Astrocyte (in vitro differentiated cells and primary cell): ENCODE measurements around the gene ZFYVE21. TPM values are rescaled to one million over a fixed set of nuclear protein-coding genes. Genes with fewer than 3 reads are reported as not detected.
A peak's percentile ranks its signal among the peaks of the same experiment; 100 is the strongest.

Experiments used
- DNase-seq: peaks from one replicate; pipeline ENCODE4 v3.0.0-alpha.2; 2010; ENCODE audit warnings: low read depth
- FAIRE-seq: peaks from 2 replicates; lab custom pipeline; 2011; peaks lifted over from hg19 to GRCh38; lab: Jason Lieb, UNC
- H2AFZ ChIP-seq: 2 replicates; pipeline ENCODE4 v1.6.0; 2012; ENCODE audit warnings: low read depth, low read length, inconsistent platforms
- H3K27ac ChIP-seq: 2 replicates; pipeline ENCODE4 v1.5.1; 2011; ENCODE audit warnings: low read depth, low read length, inconsistent platforms
- H3K27me3 ChIP-seq: 2 replicates; pipeline ENCODE4 v1.6.0; 2011; ENCODE audit warnings: low read length, inconsistent platforms; ENCODE audit not compliant: insufficient read depth
- H3K36me3 ChIP-seq: 2 replicates; pipeline ENCODE4 v1.5.1; 2011; ENCODE audit warnings: low read length, inconsistent platforms; ENCODE audit not compliant: insufficient read depth
- H3K4me1 ChIP-seq: 2 replicates; pipeline ENCODE4 v1.5.1; 2011; ENCODE audit warnings: low read length, inconsistent platforms; ENCODE audit not compliant: insufficient read depth
- H3K4me2 ChIP-seq: 2 replicates; pipeline ENCODE4 v1.6.0; 2012; ENCODE audit warnings: low read length, inconsistent platforms
- H3K4me3 ChIP-seq: 2 replicates; pipeline ENCODE4 v1.5.1; 2011; ENCODE audit warnings: low read depth, mild to moderate bottlenecking, low read length, inconsistent platforms; ENCODE audit not compliant: insufficient read depth
- H3K79me2 ChIP-seq: 2 replicates; pipeline ENCODE4 v1.6.0; 2012; ENCODE audit warnings: mild to moderate bottlenecking, low read length, inconsistent platforms; ENCODE audit not compliant: insufficient read depth
- H3K9ac ChIP-seq: 2 replicates; pipeline ENCODE4 v1.6.0; 2012; ENCODE audit warnings: mild to moderate bottlenecking, low read length, inconsistent platforms
- H3K9me3 ChIP-seq: 2 replicates; pipeline ENCODE4 v1.5.1; 2012; ENCODE audit warnings: low read depth, mild to moderate bottlenecking, low read length, inconsistent platforms; ENCODE audit not compliant: insufficient read depth
- H4K20me1 ChIP-seq: 2 replicates; pipeline ENCODE4 v1.6.0; 2012; ENCODE audit warnings: low read length, inconsistent platforms; ENCODE audit not compliant: insufficient read depth
- H3K27ac Mint-ChIP-seq: one replicate; pipeline ENCODE4 v1.8.0; 2021; ENCODE audit warnings: mild to moderate bottlenecking, mixed read lengths; ENCODE audit not compliant: unreplicated experiment
- H3K27me3 Mint-ChIP-seq: one replicate; pipeline ENCODE4 v1.8.0; 2021; ENCODE audit warnings: low read depth, mixed read lengths; ENCODE audit not compliant: unreplicated experiment
- H3K36me3 Mint-ChIP-seq: one replicate; pipeline ENCODE4 v1.8.0; 2021; ENCODE audit warnings: low read depth, mixed read lengths; ENCODE audit not compliant: unreplicated experiment
- H3K4me1 Mint-ChIP-seq: one replicate; pipeline ENCODE4 v1.8.0; 2021; ENCODE audit warnings: low read depth, mixed read lengths; ENCODE audit not compliant: unreplicated experiment
- H3K4me3 Mint-ChIP-seq: one replicate; pipeline ENCODE4 v1.8.0; 2021; ENCODE audit warnings: mild to moderate bottlenecking, moderate library complexity, mixed read lengths; ENCODE audit not compliant: unreplicated experiment
- H3K9me3 Mint-ChIP-seq: one replicate; pipeline ENCODE4 v1.8.0; 2021; ENCODE audit warnings: mild to moderate bottlenecking, mixed read lengths; ENCODE audit not compliant: unreplicated experiment
- CTCF ChIP-seq: IDR thresholded peaks from 2 replicates; pipeline ENCODE4 v1.5.1; 2011; ENCODE audit warnings: low read depth, mild to moderate bottlenecking, inconsistent platforms, low read length, moderate library complexity; ENCODE audit not compliant: insufficient read depth
- EZH2 ChIP-seq: IDR thresholded peaks from 2 replicates; pipeline ENCODE4 v1.6.1; 2012; ENCODE audit warnings: mild to moderate bottlenecking, low read length, inconsistent platforms; ENCODE audit not compliant: insufficient read depth
- total RNA-seq: library from RNA; stranded (reverse); gene quantifications from 2 replicates; pipeline ENCODE4 v1.2.1, GENCODE V29; 2021

Gene ZFYVE21
- total RNA-seq, 1 donor from 2014 or later: 41.7 TPM

- no peak overlapping the region for H3K4me3 Mint-ChIP-seq
- H3K27me3 Mint-ChIP-seq: no peaks in the 10 kb centered on the region
- H3K4me3 ChIP-seq: no peak overlapping the region
These were observed 6.8 kb upstream of the ZFYVE21 start for GRCh38 chr14:103708750-103709187.

GRCh38 chr14:103709814-103710213, 5.8 kb upstream of the ZFYVE21 start:
- Mint-ChIP-seq H3K4me1 (peaks cover 12% of the 10 kb centered on the region), H3K4me3 (no peak overlapping the region), H3K36me3 (peaks cover 2% of the 10 kb centered on the region), H3K27ac (peak overlapping the region; percentile 53), H3K9me3 (no peaks in the 10 kb centered on the region), H3K27me3 (no peaks in the 10 kb centered on the region)
- Histone ChIP-seq H2AFZ (no peak overlapping the region), H3K79me2 (peaks cover 26% of the 10 kb centered on the region), H3K36me3 (peaks cover under 1% of the 10 kb centered on the region), H4K20me1 (peaks cover 56% of the 10 kb centered on the region), H3K4me1 (peaks cover 14% of the 10 kb centered on the region), H3K9ac (no peak overlapping the region), H3K4me2 (no peak overlapping the region), H3K9me3 (no peaks in the 10 kb centered on the region), H3K27me3 (no peaks in the 10 kb centered on the region), H3K4me3 (no peak overlapping the region), H3K27ac (no peak overlapping the region)
- DNase-seq (no peak), FAIRE-seq (no peak)
- TF ChIP-seq CTCF (no peak), EZH2 (no peak)

More at GRCh38 chr14:103708750-103709187, 6.8 kb upstream of the ZFYVE21 start:
- peaks cover 10% of the 10 kb centered on the region for H3K4me1 ChIP-seq
- H3K27ac ChIP-seq: no peak overlapping the region
- no peaks in the 10 kb centered on the region for H3K27me3 ChIP-seq
- no peak overlapping the region for H3K9ac ChIP-seq
- DNase-seq (no peak), FAIRE-seq (no peak)
- no peaks in the 10 kb centered on the region for H3K9me3 ChIP-seq
- Mint-ChIP-seq H3K27ac (peak overlapping the region; percentile 59), H3K9me3 (no peaks in the 10 kb centered on the region), H3K36me3 (peaks cover 2% of the 10 kb centered on the region), H3K4me1 (peaks cover 8% of the 10 kb centered on the region)
- H3K79me2 ChIP-seq: peaks cover 16% of the 10 kb centered on the region
- no peak overlapping the region for H2AFZ ChIP-seq
- no peak overlapping the region for H3K4me2 ChIP-seq
- peaks cover 5% of the 10 kb centered on the region for H3K36me3 ChIP-seq
- TF ChIP-seq CTCF: no peak
- no peak for TF ChIP-seq EZH2
- H4K20me1 ChIP-seq: peaks cover 56% of the 10 kb centered on the region

DNA sequence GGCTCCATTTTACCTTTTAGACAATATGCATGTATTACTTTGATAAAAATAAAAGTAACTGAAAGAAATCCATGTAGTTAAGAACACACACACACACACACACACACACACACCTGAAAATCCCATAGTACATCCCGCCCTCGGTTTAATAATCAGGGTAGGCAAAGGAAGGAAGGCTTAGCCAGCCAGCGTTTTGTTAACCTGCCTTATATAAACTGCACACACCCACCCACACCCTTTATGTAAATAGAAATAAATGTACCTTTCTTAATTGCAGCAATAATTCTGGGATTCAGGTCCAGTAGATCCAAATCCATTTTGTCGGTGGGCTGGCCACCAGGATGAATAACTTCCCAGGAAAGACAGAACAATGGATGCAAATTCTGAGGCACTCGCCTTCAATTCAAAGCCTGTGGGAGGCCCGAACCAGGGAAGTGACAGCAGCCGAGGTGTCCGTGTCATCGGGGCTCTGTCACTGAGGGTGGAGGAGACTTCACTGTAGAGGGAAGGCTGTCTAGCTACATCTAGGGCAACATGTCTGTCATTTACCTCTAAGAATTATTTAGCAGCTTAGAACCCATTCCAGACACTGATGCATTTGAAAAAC, 4.7 kb upstream of the ZFYVE21 start:
- Histone ChIP-seq H4K20me1 (peaks cover 46% of the 10 kb centered on the region), H3K4me1 (peaks cover 14% of the 10 kb centered on the region), H3K9ac (no peak overlapping the region), H3K4me2 (no peak overlapping the region), H3K27ac (no peak overlapping the region), H3K9me3 (no peaks in the 10 kb centered on the region), H3K36me3 (no peaks in the 10 kb centered on the region), H3K79me2 (peaks cover 29% of the 10 kb centered on the region), H2AFZ (no peak overlapping the region), H3K4me3 (no peak overlapping the region), H3K27me3 (no peaks in the 10 kb centered on the region)
- peaks cover 2% of the 10 kb centered on the region for H3K36me3 Mint-ChIP-seq
- DNase-seq (no peak), FAIRE-seq (no peak)
- no peaks in the 10 kb centered on the region for H3K27me3 Mint-ChIP-seq
- H3K27ac Mint-ChIP-seq: peak overlapping the region; percentile 53
- no peak overlapping the region for H3K4me3 Mint-ChIP-seq
- TF ChIP-seq CTCF (no peak), EZH2 (no peak)
- peaks cover 12% of the 10 kb centered on the region for H3K4me1 Mint-ChIP-seq
- no peaks in the 10 kb centered on the region for H3K9me3 Mint-ChIP-seq
